SK-N-SH treated with all-trans-retinoic acid at 6 μM for 48 hours (cell line): ENCODE results near the gene FHIT.

Experiments used
- ATAC-seq: fragments of 200-7000 bp; cut with Tn5 transposase; 3 replicates; pipeline ENCODE4 v1.9.1; 2020; ENCODE audit warnings: mild to moderate bottlenecking, moderate library complexity
- ARNTL ChIP-seq: fragments of 450-650 bp; formaldehyde crosslinking; IDR thresholded peaks from 2 replicates; pipeline ENCODE4 v1.5.0; 2020; ENCODE audit warnings: low read depth, mild to moderate bottlenecking, moderate library complexity, borderline replicate concordance
- BACH2 ChIP-seq: fragments of 250-450 bp; sonication (Bioruptor Pico); IDR thresholded peaks from 2 replicates; pipeline ENCODE4 v1.9.0; 2021; ENCODE audit warnings: mild to moderate bottlenecking, borderline replicate concordance
- CREB5 ChIP-seq: fragments of 250-450 bp; sonication (Bioruptor Pico); IDR thresholded peaks from 2 replicates; pipeline ENCODE4 v1.5.1; 2020; ENCODE audit warnings: low read depth, mild to moderate bottlenecking, moderate library complexity
- CSDC2 ChIP-seq: fragments of 250-450 bp; sonication (Bioruptor Pico); IDR thresholded peaks from 2 replicates; pipeline ENCODE4 v1.5.0; 2020; ENCODE audit warnings: mild to moderate bottlenecking, moderate library complexity
- CSRNP3 ChIP-seq: fragments of 250-450 bp; sonication (Bioruptor Pico); IDR thresholded peaks from 2 replicates; pipeline ENCODE4 v1.5.1; 2021; ENCODE audit warnings: mild to moderate bottlenecking, moderate library complexity
- ESRRG ChIP-seq: fragments of 250-450 bp; sonication (Bioruptor Pico); IDR thresholded peaks from 2 replicates; pipeline ENCODE4 v1.6.1; 2021; ENCODE audit warnings: mild to moderate bottlenecking
- GLIS3 ChIP-seq: fragments of 250-450 bp; sonication (Bioruptor Pico); IDR thresholded peaks from 2 replicates; pipeline ENCODE4 v1.5.0; 2020; ENCODE audit warnings: mild to moderate bottlenecking, moderate library complexity
- ISL1 ChIP-seq: fragments of 250-450 bp; sonication (Bioruptor Pico); IDR thresholded peaks from 2 replicates; pipeline ENCODE4 v2.1.2; 2022; ENCODE audit warnings: mild to moderate bottlenecking, moderate library complexity
- OSR1 ChIP-seq: fragments of 250-450 bp; sonication (Bioruptor Pico); IDR thresholded peaks from 2 replicates; pipeline ENCODE4 v1.8.0; 2022; ENCODE audit warnings: moderate library complexity, mild to moderate bottlenecking, inconsistent platforms
- PATZ1 ChIP-seq: fragments of 250-450 bp; sonication (Bioruptor Pico); IDR thresholded peaks from 2 replicates; pipeline ENCODE4 v1.8.0; 2020; ENCODE audit warnings: mild to moderate bottlenecking, moderate library complexity, borderline replicate concordance
- POU6F1 ChIP-seq: fragments of 250-450 bp; sonication (Bioruptor Pico); IDR thresholded peaks from 2 replicates; pipeline ENCODE4 v1.8.0; 2021; ENCODE audit warnings: low read depth, mild to moderate bottlenecking, moderate library complexity, borderline replicate concordance
- RARB ChIP-seq: fragments of 250-450 bp; sonication (Bioruptor Pico); IDR thresholded peaks from 2 replicates; pipeline ENCODE4 v1.8.0; 2021; ENCODE audit warnings: mild to moderate bottlenecking, moderate library complexity
- TCF4 ChIP-seq: fragments of 250-450 bp; sonication (Bioruptor Pico); IDR thresholded peaks from 2 replicates; pipeline ENCODE4 v1.8.0; 2021; ENCODE audit warnings: mild to moderate bottlenecking, moderate library complexity, borderline replicate concordance
- TOX ChIP-seq: fragments of 250-450 bp; sonication (Bioruptor Pico); IDR thresholded peaks from 2 replicates; pipeline ENCODE4 v1.8.0; 2021; ENCODE audit warnings: mild to moderate bottlenecking, moderate library complexity, borderline replicate concordance
- TSHZ2 ChIP-seq: fragments of 250-450 bp; sonication (Bioruptor Pico); IDR thresholded peaks from 2 replicates; pipeline ENCODE4 v1.5.0; 2020; ENCODE audit warnings: mild to moderate bottlenecking, moderate library complexity
- ZC3H10 ChIP-seq: fragments of 250-450 bp; sonication (Bioruptor Pico); IDR thresholded peaks from 2 replicates; pipeline ENCODE4 v1.5.1; 2021; ENCODE audit warnings: mild to moderate bottlenecking, moderate library complexity
- ZFP3 ChIP-seq: fragments of 250-450 bp; sonication (Bioruptor Pico); IDR thresholded peaks from 2 replicates; pipeline ENCODE4 v1.5.0; 2020; ENCODE audit warnings: mild to moderate bottlenecking, moderate library complexity
- ZFP30 ChIP-seq: fragments of 450-650 bp; formaldehyde crosslinking; IDR thresholded peaks from 2 replicates; pipeline ENCODE4 v1.5.0; 2022; ENCODE audit warnings: mild to moderate bottlenecking, moderate library complexity
- ZNF565 ChIP-seq: fragments of 450-650 bp; formaldehyde crosslinking; conservative IDR thresholded peaks from 2 replicates; pipeline ENCODE4 v1.5.0; 2020; ENCODE audit warnings: low read depth, mild to moderate bottlenecking, moderate library complexity
- ZNF8 ChIP-seq: fragments of 450-650 bp; formaldehyde crosslinking; IDR thresholded peaks from 2 replicates; pipeline ENCODE4 v1.5.0; 2020; ENCODE audit warnings: mild to moderate bottlenecking, moderate library complexity

The FHIT gene

GRCh38 chr3:59895972-59896371 is 1355.3 kb downstream of the FHIT start:
- no peak for ATAC-seq
- TF ChIP-seq ZNF8 (CRISPR knock-in tag) (no peak), ZC3H10 (CRISPR knock-in tag) (no peak), ZFP3 (CRISPR knock-in tag) (no peak), ESRRG (CRISPR knock-in tag) (no peak), PATZ1 (CRISPR knock-in tag) (no peak), TSHZ2 (no peak), ZFP30 (CRISPR knock-in tag) (no peak), ZNF565 (CRISPR knock-in tag) (no peak), CREB5 (no peak), RARB (no peak), CSRNP3 (CRISPR knock-in tag) (no peak)

- TF ChIP-seq TOX, result no peak
- no peak for TF ChIP-seq ISL1 (CRISPR knock-in tag)
- TF ChIP-seq GLIS3 (CRISPR knock-in tag), result no peak
- no peak for TF ChIP-seq ZNF8 (CRISPR knock-in tag)
- TF ChIP-seq ARNTL, result no peak
- TF ChIP-seq CREB5, result no peak
- no peak for ATAC-seq
These were observed 1356.7 kb downstream of the FHIT start for GRCh38 chr3:59894425-59895121.

GRCh38 chr3:59890639-59891038 is 1360.6 kb downstream of the FHIT start:
- TF ChIP-seq TSHZ2 (no peak), ARNTL (no peak), TCF4 (CRISPR knock-in tag) (no peak), OSR1 (CRISPR knock-in tag) (no peak), CSDC2 (CRISPR knock-in tag) (no peak), TOX (no peak), POU6F1 (CRISPR knock-in tag) (no peak), ZC3H10 (CRISPR knock-in tag) (no peak), BACH2 (no peak), CREB5 (no peak), ZFP30 (CRISPR knock-in tag) (no peak)
- ATAC-seq, result no peak
